Endodermal cell (in vitro differentiated cells): ENCODE results near the gene KIF1A. TPM values are rescaled to one million over a fixed set of nuclear protein-coding genes. Genes with fewer than 3 reads are reported as not detected.

Source experiments
- DNase-seq: peaks from one replicate; pipeline ENCODE4 v3.0.0-alpha.2; 2017
- H3K27ac ChIP-seq: 2 replicates; pipeline ENCODE4 v1.5.1; 2013; ENCODE audit warnings: mild to moderate bottlenecking, low read depth, low read length, moderate library complexity
- H3K27me3 ChIP-seq: 2 replicates; pipeline ENCODE4 v1.6.1; 2013; ENCODE audit warnings: mild to moderate bottlenecking, low read length, moderate library complexity; ENCODE audit not compliant: insufficient read depth, control insufficient read depth, poor library complexity, severe bottlenecking
- H3K36me3 ChIP-seq: 2 replicates; pipeline ENCODE4 v1.7.0; 2013; ENCODE audit warnings: mild to moderate bottlenecking, low read length, moderate library complexity; ENCODE audit not compliant: control insufficient read depth, insufficient read depth
- H3K4me1 ChIP-seq: one replicate; pipeline ENCODE4 v1.7.0; 2013; ENCODE audit warnings: low read length; ENCODE audit not compliant: control insufficient read depth, insufficient read depth
- H3K4me3 ChIP-seq: 2 replicates; pipeline ENCODE4 v1.5.1; 2013; ENCODE audit warnings: mild to moderate bottlenecking, low read length, moderate library complexity
- H3K9ac ChIP-seq: 2 replicates; pipeline ENCODE4 v1.6.1; 2013; ENCODE audit warnings: mild to moderate bottlenecking, low read length, moderate library complexity; ENCODE audit not compliant: poor library complexity, severe bottlenecking; ENCODE audit errors: extremely low read depth
- H3K9me3 ChIP-seq: 2 replicates; pipeline ENCODE4 v1.6.1; 2013; ENCODE audit warnings: mild to moderate bottlenecking, low read length, moderate library complexity; ENCODE audit not compliant: control insufficient read depth
- H3K27ac Mint-ChIP-seq: 2 replicates; pipeline ENCODE4 v1.8.0; 2020; ENCODE audit warnings: mixed read lengths
- H3K27me3 Mint-ChIP-seq: 2 replicates; pipeline ENCODE4 v1.8.0; 2021; ENCODE audit warnings: mild to moderate bottlenecking, mixed read lengths; ENCODE audit not compliant: insufficient read depth
- H3K36me3 Mint-ChIP-seq: 2 replicates; pipeline ENCODE4 v1.8.0; 2020; ENCODE audit warnings: low read depth, mixed read lengths
- H3K4me1 Mint-ChIP-seq: 2 replicates; pipeline ENCODE4 v1.8.0; 2020; ENCODE audit warnings: mixed read lengths
- H3K4me3 Mint-ChIP-seq: 2 replicates; pipeline ENCODE4 v1.8.0; 2020; ENCODE audit warnings: mild to moderate bottlenecking, moderate library complexity, mixed read lengths
- H3K9me3 Mint-ChIP-seq: 2 replicates; pipeline ENCODE4 v1.8.0; 2020; ENCODE audit warnings: mild to moderate bottlenecking, mixed read lengths
- WGBS, 2 experiments: methylation state at CpG; one replicate each; pipeline versions ENCODE4 v1.1.5 to v1.1.7; 2013; ENCODE audit warnings: missing lambda C conversion rate in 2 of 2, mixed read lengths in 1 of 2; ENCODE audit not compliant: insufficient coverage in 1 of 2, insufficient read length in 1 of 2; 5-methylcytosine and 5-hydroxymethylcytosine counted together
- total RNA-seq, 2 donors: library from RNA; stranded (reverse); fragmentation: NEBNext Ultra II Directional in 1 of 2; extraction: Animal tissue kit (Norgen Biotek cat#: 25700) in 1 of 2; gene quantifications; 2 replicates in 1 of 2; 3 replicates in 1 of 2; pipeline ENCODE4 v1.2.1, GENCODE V29; 2021
- TF ChIP-seq, protein P1 (sequence below): fragments of 200-600 bp; sonication (generic); conservative IDR thresholded peaks from 2 replicates; pipeline ENCODE4 v1.5.0; 2021; ENCODE audit warnings: antibody characterized with exemption, mild to moderate bottlenecking

Gene KIF1A
- total RNA-seq, 2 donors from 2014 or later, result 58.8 to 83.1 TPM

DNA sequence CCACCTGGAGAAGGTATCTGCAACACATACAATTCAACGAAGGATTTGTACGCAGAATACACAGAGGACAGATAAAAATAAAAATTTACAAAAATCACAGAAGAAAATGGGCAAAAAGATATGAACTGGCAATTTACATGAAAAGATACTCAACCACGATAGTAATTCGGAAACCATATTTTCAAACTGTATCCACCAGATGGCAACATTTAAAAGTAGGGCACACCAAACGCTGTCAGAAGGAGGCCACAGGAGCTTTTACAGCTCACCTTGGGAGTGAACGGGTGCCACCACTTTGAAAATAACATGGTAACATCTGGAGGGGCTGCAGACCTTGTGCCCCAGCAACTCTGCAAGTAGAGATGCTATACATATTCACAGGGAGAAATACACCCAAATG lies 9.8 kb downstream of the KIF1A start:
- H3K27ac ChIP-seq, result no peak overlapping the region
- Mint-ChIP-seq H3K36me3 (peaks cover 13% of the 10 kb centered on the region), H3K9me3 (peaks cover 12% of the 10 kb centered on the region), H3K4me1 (no peaks in the 10 kb centered on the region), H3K27me3 (peaks cover 1% of the 10 kb centered on the region), H3K27ac (no peak overlapping the region), H3K4me3 (no peak overlapping the region)
- 88% methylated on average over 4 to 6 of the region's 6 CpGs for WGBS, 2 experiments
- H3K9ac ChIP-seq, result no peak overlapping the region
- H3K4me3 ChIP-seq, result no peak overlapping the region
- no peaks in the 10 kb centered on the region for H3K27me3 ChIP-seq
- H3K9me3 ChIP-seq, result peaks cover 7% of the 10 kb centered on the region
- H3K4me1 ChIP-seq, result no peaks in the 10 kb centered on the region
- DNase-seq, result no peak
- TF ChIP-seq, protein P1, sequence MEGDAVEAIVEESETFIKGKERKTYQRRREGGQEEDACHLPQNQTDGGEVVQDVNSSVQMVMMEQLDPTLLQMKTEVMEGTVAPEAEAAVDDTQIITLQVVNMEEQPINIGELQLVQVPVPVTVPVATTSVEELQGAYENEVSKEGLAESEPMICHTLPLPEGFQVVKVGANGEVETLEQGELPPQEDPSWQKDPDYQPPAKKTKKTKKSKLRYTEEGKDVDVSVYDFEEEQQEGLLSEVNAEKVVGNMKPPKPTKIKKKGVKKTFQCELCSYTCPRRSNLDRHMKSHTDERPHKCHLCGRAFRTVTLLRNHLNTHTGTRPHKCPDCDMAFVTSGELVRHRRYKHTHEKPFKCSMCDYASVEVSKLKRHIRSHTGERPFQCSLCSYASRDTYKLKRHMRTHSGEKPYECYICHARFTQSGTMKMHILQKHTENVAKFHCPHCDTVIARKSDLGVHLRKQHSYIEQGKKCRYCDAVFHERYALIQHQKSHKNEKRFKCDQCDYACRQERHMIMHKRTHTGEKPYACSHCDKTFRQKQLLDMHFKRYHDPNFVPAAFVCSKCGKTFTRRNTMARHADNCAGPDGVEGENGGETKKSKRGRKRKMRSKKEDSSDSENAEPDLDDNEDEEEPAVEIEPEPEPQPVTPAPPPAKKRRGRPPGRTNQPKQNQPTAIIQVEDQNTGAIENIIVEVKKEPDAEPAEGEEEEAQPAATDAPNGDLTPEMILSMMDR, result peak; percentile 57
- H3K36me3 ChIP-seq, result no peaks in the 10 kb centered on the region

DNA sequence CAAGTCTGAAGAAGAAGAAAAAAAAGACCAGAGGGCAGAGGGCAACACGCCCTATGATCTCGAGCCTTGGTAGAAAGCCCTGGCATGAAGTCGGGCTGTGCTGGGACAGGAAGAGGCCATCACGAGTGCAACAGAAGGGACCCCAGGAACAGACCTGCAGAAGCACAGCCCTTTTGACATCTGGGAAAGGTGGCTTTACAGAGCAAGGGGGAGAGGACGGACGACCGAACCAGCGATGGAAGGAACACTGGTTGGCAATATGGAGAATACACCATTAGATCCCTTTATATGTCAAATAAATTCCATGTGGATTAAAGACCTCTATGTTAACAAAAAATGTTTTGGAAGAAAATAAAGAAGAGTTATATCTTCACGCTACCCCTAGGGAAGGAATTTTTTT lies 10.7 kb downstream of the KIF1A start:
- H3K4me3 ChIP-seq, result no peak overlapping the region
- TF ChIP-seq, protein P1, result no peak
- peaks cover 2% of the 10 kb centered on the region for H3K9me3 ChIP-seq
- H3K27ac ChIP-seq, result no peak overlapping the region
- no peaks in the 10 kb centered on the region for H3K36me3 ChIP-seq
- Mint-ChIP-seq H3K27ac (no peak overlapping the region), H3K36me3 (peaks cover 13% of the 10 kb centered on the region), H3K27me3 (no peaks in the 10 kb centered on the region), H3K9me3 (peaks cover 10% of the 10 kb centered on the region), H3K4me1 (no peaks in the 10 kb centered on the region), H3K4me3 (no peak overlapping the region)
- 92 to 95% methylated on average over 5 to 8 of the region's 9 CpGs for WGBS, 2 experiments
- H3K4me1 ChIP-seq, result no peaks in the 10 kb centered on the region
- peak; percentile 17 for DNase-seq
- H3K27me3 ChIP-seq, result no peaks in the 10 kb centered on the region
- no peak overlapping the region for H3K9ac ChIP-seq

DNA sequence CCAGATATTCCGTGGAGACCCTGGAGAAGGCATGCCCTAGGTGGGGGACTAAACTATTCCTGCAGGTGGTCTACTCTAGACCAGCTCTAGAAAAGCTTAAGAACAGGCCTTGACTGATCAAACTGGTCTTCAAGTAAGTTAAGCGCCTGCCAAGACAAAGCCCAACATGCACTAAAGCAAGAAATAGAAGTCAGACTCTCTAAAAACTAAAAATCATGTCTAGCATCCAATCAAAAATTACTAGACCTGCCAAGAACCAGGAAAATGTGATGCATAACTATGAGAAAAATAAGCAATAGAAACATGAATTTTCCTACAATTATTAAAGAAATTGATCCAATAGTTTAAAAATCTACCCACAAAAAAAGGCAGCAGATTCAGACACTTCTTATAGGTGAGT lies 13.6 kb downstream of the KIF1A start:
- H3K4me1 Mint-ChIP-seq, result no peaks in the 10 kb centered on the region
- H3K4me3 Mint-ChIP-seq, result no peak overlapping the region
- DNase-seq, result peak; percentile 23
- Histone ChIP-seq H3K9me3 (peaks cover 4% of the 10 kb centered on the region), H3K4me1 (no peaks in the 10 kb centered on the region), H3K27ac (no peak overlapping the region), H3K27me3 (no peaks in the 10 kb centered on the region), H3K9ac (no peak overlapping the region), H3K4me3 (no peak overlapping the region), H3K36me3 (peaks cover 4% of the 10 kb centered on the region)
- no peaks in the 10 kb centered on the region for H3K9me3 Mint-ChIP-seq
- H3K27ac Mint-ChIP-seq, result no peak overlapping the region
- 94 to 100% methylated on average over 2 of the region's 2 CpGs for WGBS, 2 experiments
- TF ChIP-seq, protein P1, result no peak
- no peaks in the 10 kb centered on the region for H3K27me3 Mint-ChIP-seq
- no peaks in the 10 kb centered on the region for H3K36me3 Mint-ChIP-seq
